Neural progenitor cell (in vitro differentiated cells): ENCODE results near the gene NUP210. TPM values are rescaled to one million over a fixed set of nuclear protein-coding genes. Genes with fewer than 3 reads are reported as not detected.
A peak's percentile ranks its signal among the peaks of the same experiment; 100 is the strongest.

Source experiments
- DNase-seq: peaks from one replicate; pipeline ENCODE4 v3.0.0-alpha.2; 2016; ENCODE audit warnings: low spot score
- H2AFZ ChIP-seq: fragments of 200-600 bp; sonication (generic); replicated peaks from 2 replicates; pipeline ENCODE4 v1.6.1; 2016; ENCODE audit warnings: antibody characterized with exemption
- H3F3A ChIP-seq: fragments of 200-600 bp; sonication (generic); 2 replicates; pipeline ENCODE4 v1.6.1; 2016; ENCODE audit warnings: antibody characterized with exemption, low read depth
- H3K27ac ChIP-seq: fragments of 200-600 bp; sonication (generic); 2 replicates; pipeline ENCODE4 v1.5.1; 2016; ENCODE audit warnings: mild to moderate bottlenecking
- H3K27me3 ChIP-seq: fragments of 200-600 bp; sonication (generic); 2 replicates; pipeline ENCODE4 v1.6.1; 2016; ENCODE audit warnings: mild to moderate bottlenecking, moderate library complexity
- H3K36me3 ChIP-seq: fragments of 200-600 bp; sonication (generic); 2 replicates; pipeline ENCODE4 v1.5.1; 2016
- H3K4me1 ChIP-seq: fragments of 200-600 bp; sonication (generic); 2 replicates; pipeline ENCODE4 v1.6.1; 2016; ENCODE audit warnings: mixed run types
- H3K4me2 ChIP-seq: fragments of 200-600 bp; sonication (generic); 2 replicates; pipeline ENCODE4 v1.6.1; 2016
- H3K4me3 ChIP-seq: fragments of 200-600 bp; sonication (generic); 2 replicates; pipeline ENCODE4 v1.5.1; 2016
- H3K79me2 ChIP-seq: fragments of 200-600 bp; sonication (generic); 2 replicates; pipeline ENCODE4 v1.6.1; 2016; ENCODE audit warnings: low read depth
- H3K9ac ChIP-seq: fragments of 200-600 bp; sonication (generic); 2 replicates; pipeline ENCODE4 v1.6.1; 2016
- H3K9me3 ChIP-seq: fragments of 200-600 bp; sonication (generic); 2 replicates; pipeline ENCODE4 v1.5.1; 2016; ENCODE audit warnings: low read depth
- H4K20me1 ChIP-seq: fragments of 200-600 bp; sonication (generic); 2 replicates; pipeline ENCODE4 v1.6.1; 2016; ENCODE audit warnings: low read depth
- H3K27ac Mint-ChIP-seq: 3 replicates; pipeline ENCODE4 v1.8.0; 2021; ENCODE audit warnings: mixed read lengths
- H3K27me3 Mint-ChIP-seq: 2 replicates; pipeline ENCODE4 v1.8.0; 2022; ENCODE audit warnings: low read depth, mild to moderate bottlenecking, inconsistent platforms, moderate library complexity, mixed read lengths; ENCODE audit not compliant: insufficient read depth
- H3K36me3 Mint-ChIP-seq: 3 replicates; pipeline ENCODE4 v1.8.0; 2021; ENCODE audit warnings: mixed read lengths
- H3K4me1 Mint-ChIP-seq: 3 replicates; pipeline ENCODE4 v1.8.0; 2021; ENCODE audit warnings: mixed read lengths
- H3K4me3 Mint-ChIP-seq: 3 replicates; pipeline ENCODE4 v1.8.0; 2021; ENCODE audit warnings: mild to moderate bottlenecking, moderate library complexity, mixed read lengths
- H3K9me3 Mint-ChIP-seq: 3 replicates; pipeline ENCODE4 v1.8.0; 2020; ENCODE audit warnings: mixed read lengths
- EZH2 ChIP-seq: fragments of 200-600 bp; sonication (generic); IDR thresholded peaks from 2 replicates; pipeline ENCODE4 v1.6.1; 2017; ENCODE audit warnings: antibody characterized with exemption, mild to moderate bottlenecking, moderate library complexity
- EZH2phosphoT487 ChIP-seq: fragments of 200-600 bp; sonication (generic); IDR thresholded peaks from 2 replicates; pipeline ENCODE4 v1.6.1; 2017; ENCODE audit warnings: antibody characterized with exemption
- total RNA-seq: library from RNA; depleted of rRNA; stranded (reverse); fragments of >200 nt; gene quantifications from 2 replicates; pipeline ENCODE4 v1.2.3, GENCODE V29; 2015; ENCODE audit warnings: low replicate concordance
- TF ChIP-seq, protein P1 (sequence below): fragments of 200-600 bp; sonication (generic); IDR thresholded peaks from 2 replicates; pipeline ENCODE4 v1.5.1; 2017; ENCODE audit warnings: antibody characterized with exemption, mild to moderate bottlenecking

The NUP210 gene
- total RNA-seq, 1 donor from 2014 or later: 37.1 TPM

DNA sequence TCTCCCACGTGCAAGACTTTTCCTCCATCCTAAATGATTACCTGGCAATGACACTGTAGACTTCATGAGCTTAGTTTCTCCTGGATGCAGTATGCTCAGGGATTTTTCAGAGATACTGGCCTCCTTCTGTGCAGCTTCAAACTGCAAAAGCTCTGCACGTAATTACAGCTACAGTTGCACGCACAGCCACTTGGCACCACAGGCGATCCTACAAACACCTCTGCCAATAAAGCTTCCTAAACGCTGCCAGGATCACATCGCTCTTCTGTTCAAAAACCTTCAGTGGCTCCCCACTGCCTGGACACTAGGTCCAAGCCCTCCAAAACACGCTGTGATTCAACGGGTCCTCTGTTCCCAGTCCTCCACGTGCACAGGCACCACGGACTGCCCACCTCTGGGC, 49.5 kb downstream of the NUP210 start:
- Histone ChIP-seq H3K4me2 (no peak overlapping the region), H3F3A (no peaks in the 10 kb centered on the region), H3K27ac (no peak overlapping the region), H4K20me1 (no peaks in the 10 kb centered on the region), H2AFZ (no peak overlapping the region), H3K4me3 (no peak overlapping the region), H3K36me3 (no peaks in the 10 kb centered on the region), H3K9ac (peak overlapping the region; percentile 27), H3K9me3 (no peaks in the 10 kb centered on the region), H3K79me2 (no peaks in the 10 kb centered on the region), H3K27me3 (no peaks in the 10 kb centered on the region), H3K4me1 (no peaks in the 10 kb centered on the region)
- DNase-seq: no peak
- Mint-ChIP-seq H3K36me3 (peaks cover 28% of the 10 kb centered on the region), H3K27ac (no peak overlapping the region), H3K9me3 (no peaks in the 10 kb centered on the region), H3K27me3 (peaks cover 3% of the 10 kb centered on the region), H3K4me3 (no peak overlapping the region), H3K4me1 (peaks cover 10% of the 10 kb centered on the region)
- TF ChIP-seq EZH2phosphoT487 (no peak), EZH2 (no peak)
- TF ChIP-seq, protein P1, sequence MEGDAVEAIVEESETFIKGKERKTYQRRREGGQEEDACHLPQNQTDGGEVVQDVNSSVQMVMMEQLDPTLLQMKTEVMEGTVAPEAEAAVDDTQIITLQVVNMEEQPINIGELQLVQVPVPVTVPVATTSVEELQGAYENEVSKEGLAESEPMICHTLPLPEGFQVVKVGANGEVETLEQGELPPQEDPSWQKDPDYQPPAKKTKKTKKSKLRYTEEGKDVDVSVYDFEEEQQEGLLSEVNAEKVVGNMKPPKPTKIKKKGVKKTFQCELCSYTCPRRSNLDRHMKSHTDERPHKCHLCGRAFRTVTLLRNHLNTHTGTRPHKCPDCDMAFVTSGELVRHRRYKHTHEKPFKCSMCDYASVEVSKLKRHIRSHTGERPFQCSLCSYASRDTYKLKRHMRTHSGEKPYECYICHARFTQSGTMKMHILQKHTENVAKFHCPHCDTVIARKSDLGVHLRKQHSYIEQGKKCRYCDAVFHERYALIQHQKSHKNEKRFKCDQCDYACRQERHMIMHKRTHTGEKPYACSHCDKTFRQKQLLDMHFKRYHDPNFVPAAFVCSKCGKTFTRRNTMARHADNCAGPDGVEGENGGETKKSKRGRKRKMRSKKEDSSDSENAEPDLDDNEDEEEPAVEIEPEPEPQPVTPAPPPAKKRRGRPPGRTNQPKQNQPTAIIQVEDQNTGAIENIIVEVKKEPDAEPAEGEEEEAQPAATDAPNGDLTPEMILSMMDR: no peak

DNA sequence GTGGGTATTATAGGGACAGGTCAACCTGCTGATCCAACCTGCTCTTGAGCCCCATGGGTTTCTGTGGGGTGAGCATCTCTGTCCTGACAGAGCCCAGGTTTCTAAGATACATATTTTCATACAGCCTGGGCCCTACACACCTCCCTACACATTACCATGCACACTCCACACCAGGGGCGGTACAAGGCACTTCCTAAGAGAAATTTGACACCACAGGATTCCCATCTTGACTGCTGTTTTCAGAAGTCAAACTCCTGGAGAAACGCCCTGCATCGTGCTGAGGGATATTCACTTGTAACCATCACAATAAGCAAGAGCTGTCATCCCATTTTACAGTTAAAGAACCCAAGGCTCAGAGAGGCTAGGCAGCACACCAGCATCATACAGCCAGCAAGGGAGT, 50.1 kb downstream of the NUP210 start:
- Histone ChIP-seq H3K27ac (no peak overlapping the region), H3K27me3 (no peaks in the 10 kb centered on the region), H2AFZ (no peak overlapping the region), H3K79me2 (no peaks in the 10 kb centered on the region), H4K20me1 (no peaks in the 10 kb centered on the region), H3K4me2 (no peak overlapping the region), H3K9ac (peak overlapping the region; percentile 27), H3K4me1 (no peaks in the 10 kb centered on the region), H3F3A (no peaks in the 10 kb centered on the region), H3K4me3 (no peak overlapping the region), H3K36me3 (no peaks in the 10 kb centered on the region), H3K9me3 (no peaks in the 10 kb centered on the region)
- no peak overlapping the region for H3K4me3 Mint-ChIP-seq
- H3K4me1 Mint-ChIP-seq: peaks cover 12% of the 10 kb centered on the region
- no peak overlapping the region for H3K27ac Mint-ChIP-seq
- H3K36me3 Mint-ChIP-seq: peaks cover 27% of the 10 kb centered on the region
- TF ChIP-seq, protein P1: no peak
- TF ChIP-seq EZH2 (no peak), EZH2phosphoT487 (no peak)
- DNase-seq: no peak
- peaks cover 3% of the 10 kb centered on the region for H3K27me3 Mint-ChIP-seq
- no peaks in the 10 kb centered on the region for H3K9me3 Mint-ChIP-seq

DNA sequence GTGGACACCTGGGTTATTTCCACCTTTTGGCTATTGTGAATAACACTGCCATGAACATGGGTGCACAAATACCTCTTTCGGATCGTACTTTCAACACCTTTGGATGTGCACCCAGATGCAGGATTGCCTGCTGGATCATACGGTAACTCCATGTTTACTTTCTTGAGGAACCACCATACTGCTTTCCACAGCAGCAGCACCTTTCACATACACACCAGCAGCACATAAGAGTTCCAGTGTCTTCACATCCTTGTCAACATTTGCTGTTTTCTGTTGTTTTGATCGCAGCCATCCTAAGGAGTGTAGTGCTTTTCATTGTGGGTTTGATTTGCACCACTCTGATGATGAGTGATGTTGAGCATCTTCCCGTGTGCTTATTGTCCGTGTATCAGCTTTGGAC, 51.3 kb downstream of the NUP210 start:
- no peaks in the 10 kb centered on the region for H3K9me3 ChIP-seq
- no peaks in the 10 kb centered on the region for H3K79me2 ChIP-seq
- Mint-ChIP-seq H3K27ac (no peak overlapping the region), H3K4me3 (no peak overlapping the region), H3K9me3 (no peaks in the 10 kb centered on the region), H3K4me1 (peaks cover 12% of the 10 kb centered on the region), H3K27me3 (peaks cover 3% of the 10 kb centered on the region), H3K36me3 (peaks cover 30% of the 10 kb centered on the region)
- H2AFZ ChIP-seq: no peak overlapping the region
- TF ChIP-seq, protein P1: no peak
- no peaks in the 10 kb centered on the region for H3F3A ChIP-seq
- H3K27me3 ChIP-seq: no peaks in the 10 kb centered on the region
- H3K4me3 ChIP-seq: no peak overlapping the region
- H3K4me1 ChIP-seq: no peaks in the 10 kb centered on the region
- DNase-seq: no peak
- H3K27ac ChIP-seq: no peak overlapping the region
- no peaks in the 10 kb centered on the region for H3K36me3 ChIP-seq
- no peak overlapping the region for H3K9ac ChIP-seq
- no peaks in the 10 kb centered on the region for H4K20me1 ChIP-seq
- H3K4me2 ChIP-seq: no peak overlapping the region
